Endothelial cell of umbilical vein (primary cell): ENCODE results near the gene MAGEC3.

Source experiments
- CTCF ChIP-seq, 2 donors: IDR thresholded peaks; 1 replicate in 1 of 2; 2 replicates in 1 of 2; pipeline ENCODE4 v1.5.1; 2011; ENCODE audit warnings: low read length in 2 of 2, mild to moderate bottlenecking in 2 of 2, moderate library complexity in 2 of 2, control low read depth in 1 of 2, inconsistent platforms in 1 of 2, low read depth in 1 of 2; ENCODE audit not compliant: insufficient read depth in 1 of 2; ENCODE audit errors: extremely low read depth in 1 of 2
- EZH2 ChIP-seq: IDR thresholded peaks from 2 replicates; pipeline ENCODE4 v1.6.1; 2012; ENCODE audit warnings: borderline replicate concordance, low read depth, mild to moderate bottlenecking, moderate library complexity, low read length, inconsistent platforms; ENCODE audit not compliant: severe bottlenecking
- FOS ChIP-seq: IDR thresholded peaks from 2 replicates; pipeline ENCODE4 v1.6.1; 2011; ENCODE audit warnings: mild to moderate bottlenecking, low read length, moderate library complexity, borderline replicate concordance; ENCODE audit not compliant: insufficient read depth
- GATA2 ChIP-seq: IDR thresholded peaks from 2 replicates; pipeline ENCODE4 v1.7.0; 2011; ENCODE audit warnings: low read depth, mild to moderate bottlenecking, moderate library complexity, mixed read lengths, low read length; ENCODE audit not compliant: insufficient read length, insufficient read depth
- JUN ChIP-seq: IDR thresholded peaks from 2 replicates; pipeline ENCODE4 v1.6.1; 2011; ENCODE audit warnings: borderline replicate concordance, low read depth; ENCODE audit not compliant: insufficient read length, insufficient read depth
- MYC ChIP-seq: IDR thresholded peaks from one replicate; pipeline ENCODE4 v1.6.1; 2011; ENCODE audit warnings: mild to moderate bottlenecking, low read depth, low read length
- POLR2A ChIP-seq: IDR thresholded peaks from 2 replicates; pipeline ENCODE4 v1.6.1; 2012; ENCODE audit warnings: low read depth, mild to moderate bottlenecking, control low read depth, low read length
- POLR2AphosphoS5 ChIP-seq: IDR thresholded peaks from 2 replicates; pipeline ENCODE4 v1.6.1; 2012; ENCODE audit warnings: low read depth, mild to moderate bottlenecking, control low read depth, low read length, moderate library complexity; ENCODE audit not compliant: insufficient read depth
- TF ChIP-seq, protein P1 (sequence below): IDR thresholded peaks from 2 replicates; pipeline ENCODE4 v1.6.1; 2011; ENCODE audit not compliant: insufficient read depth, insufficient read length

DNA sequence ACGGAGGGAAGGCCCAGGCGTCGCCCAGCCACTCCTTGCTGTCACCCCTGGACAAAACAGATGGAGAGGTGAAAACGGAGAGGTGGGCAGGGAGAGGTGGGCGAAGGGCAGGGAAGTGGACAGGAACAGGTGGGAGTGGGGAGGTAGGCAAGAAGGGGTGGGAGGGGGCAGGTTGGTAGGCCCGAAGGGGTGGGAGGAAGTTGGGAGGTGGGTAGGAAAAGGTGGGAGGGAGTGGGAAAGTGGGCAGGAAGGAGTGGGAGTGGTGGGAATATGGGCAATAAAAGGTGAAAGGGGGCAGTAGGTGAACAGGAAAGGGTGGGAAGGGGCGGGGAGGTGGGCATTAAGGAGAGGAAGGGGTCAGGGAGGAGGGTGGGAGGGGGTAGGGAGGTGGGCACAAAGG lies 56.6 kb downstream of the MAGEC3 start:
- TF ChIP-seq POLR2A (no peak), MYC (no peak), CTCF (IDR thresholded peaks at IDR 0.05; ENCODE audit: extremely low read depth in 1 of 2, insufficient read depth in 1 of 2, low read depth in 1 of 2, low read length in 2 of 2) (no peak), EZH2 (no peak), JUN (no peak), POLR2AphosphoS5 (no peak), FOS (no peak), GATA2 (no peak)
- TF ChIP-seq, protein P1, sequence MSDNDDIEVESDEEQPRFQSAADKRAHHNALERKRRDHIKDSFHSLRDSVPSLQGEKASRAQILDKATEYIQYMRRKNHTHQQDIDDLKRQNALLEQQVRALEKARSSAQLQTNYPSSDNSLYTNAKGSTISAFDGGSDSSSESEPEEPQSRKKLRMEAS, result no peak
